Gastrocnemius medialis (tissue), 4 donors: Measurements from ENCODE around the gene TCEA2.

Experiments used
- POLR2A ChIP-seq, 2 donors: fragments of 450-650 bp; IDR thresholded peaks; one replicate each; pipeline ENCODE4 v1.6.1; 2017; ENCODE audit warnings: antibody characterized with exemption in 2 of 2, mild to moderate bottlenecking in 2 of 2, moderate library complexity in 2 of 2
- TF ChIP-seq, protein P1 (sequence below), 5 experiments: fragments of 450-650 bp in 3 of 5; fragments of 200-600 bp in 2 of 5; sonication (generic) in 2 of 5; IDR thresholded peaks in 4 of 5; conservative IDR thresholded peaks in 1 of 5; 1 replicate in 4 of 5; 2 replicates in 1 of 5; pipeline ENCODE4 v1.5.1; 2016 to 2019; ENCODE audit warnings: antibody characterized with exemption in 5 of 5, mild to moderate bottlenecking in 3 of 5, moderate library complexity in 3 of 5

DNA sequence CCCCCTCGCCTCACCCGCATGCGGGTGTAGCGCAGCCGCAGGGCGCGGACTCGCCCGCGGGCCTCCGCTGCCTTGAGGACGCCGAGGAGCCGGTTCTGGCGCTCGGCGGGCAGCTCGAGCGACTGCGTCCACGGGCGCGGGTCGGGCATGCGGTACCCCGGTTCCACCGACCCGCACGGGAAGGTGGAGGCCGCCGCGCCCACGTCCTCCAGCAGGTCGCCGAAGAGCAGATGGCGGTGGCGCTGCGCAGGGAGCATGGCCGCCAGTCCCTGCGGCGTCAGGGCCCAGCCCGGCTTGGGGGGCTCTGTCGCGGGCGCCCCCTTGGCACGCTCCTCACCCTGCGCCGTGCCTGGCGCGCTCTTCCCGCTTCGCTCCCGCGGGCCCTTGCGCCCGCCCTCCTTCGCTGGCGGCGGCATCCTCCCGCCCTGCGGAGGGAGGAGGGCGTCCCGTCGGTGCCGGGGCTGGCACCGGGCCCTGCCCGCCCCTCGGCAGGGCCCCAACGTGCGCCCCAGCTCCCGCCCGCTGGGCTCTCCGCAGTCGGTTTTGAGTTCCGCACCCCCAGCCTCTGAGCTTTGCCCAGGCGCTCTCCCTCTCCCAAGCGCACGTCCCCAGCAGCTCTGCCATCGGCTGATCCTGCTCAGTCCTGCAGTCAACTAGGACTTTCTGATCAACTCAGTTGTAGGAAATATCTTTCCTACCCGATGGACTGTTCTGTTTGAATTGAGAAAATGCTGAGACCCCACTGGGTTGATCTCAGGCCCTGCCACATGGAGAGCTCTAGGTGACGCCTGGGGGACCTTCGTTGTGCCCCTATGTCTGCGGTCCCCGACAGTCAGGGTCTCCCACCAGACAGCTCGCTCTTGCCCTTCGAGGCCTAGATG lies 21.0 kb downstream of the TCEA2 start, which contains the start of gene LKAAEAR1:
- no peak for TF ChIP-seq POLR2A (IDR thresholded peaks at IDR 0.05)
- TF ChIP-seq, protein P1, sequence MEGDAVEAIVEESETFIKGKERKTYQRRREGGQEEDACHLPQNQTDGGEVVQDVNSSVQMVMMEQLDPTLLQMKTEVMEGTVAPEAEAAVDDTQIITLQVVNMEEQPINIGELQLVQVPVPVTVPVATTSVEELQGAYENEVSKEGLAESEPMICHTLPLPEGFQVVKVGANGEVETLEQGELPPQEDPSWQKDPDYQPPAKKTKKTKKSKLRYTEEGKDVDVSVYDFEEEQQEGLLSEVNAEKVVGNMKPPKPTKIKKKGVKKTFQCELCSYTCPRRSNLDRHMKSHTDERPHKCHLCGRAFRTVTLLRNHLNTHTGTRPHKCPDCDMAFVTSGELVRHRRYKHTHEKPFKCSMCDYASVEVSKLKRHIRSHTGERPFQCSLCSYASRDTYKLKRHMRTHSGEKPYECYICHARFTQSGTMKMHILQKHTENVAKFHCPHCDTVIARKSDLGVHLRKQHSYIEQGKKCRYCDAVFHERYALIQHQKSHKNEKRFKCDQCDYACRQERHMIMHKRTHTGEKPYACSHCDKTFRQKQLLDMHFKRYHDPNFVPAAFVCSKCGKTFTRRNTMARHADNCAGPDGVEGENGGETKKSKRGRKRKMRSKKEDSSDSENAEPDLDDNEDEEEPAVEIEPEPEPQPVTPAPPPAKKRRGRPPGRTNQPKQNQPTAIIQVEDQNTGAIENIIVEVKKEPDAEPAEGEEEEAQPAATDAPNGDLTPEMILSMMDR (IDR thresholded peaks at IDR 0.05 in 4 of 5, conservative IDR thresholded peaks at IDR 0.05 in 1 of 5), result no peak
